K562 (cell line): ENCODE results near the gene KLHL35. TPM values are rescaled to one million over a fixed set of nuclear protein-coding genes. Genes with fewer than 3 reads are reported as not detected.
A peak's percentile ranks its signal among the peaks of the same experiment; 100 is the strongest.

Experiments
- ARID2 ChIP-seq: fragments of 450-650 bp; IDR thresholded peaks from 2 replicates; pipeline ENCODE4 v1.6.1; 2017; ENCODE audit warnings: antibody characterized with exemption, mild to moderate bottlenecking
- DEAF1 ChIP-seq: fragments of 450-650 bp; formaldehyde crosslinking; IDR thresholded peaks from 2 replicates; pipeline ENCODE4 v1.4.0; 2020; ENCODE audit warnings: mild to moderate bottlenecking, moderate library complexity
- DPF2 ChIP-seq: fragments of 450-650 bp; IDR thresholded peaks from 2 replicates; pipeline ENCODE4 v1.6.1; 2016
- HMBOX1 ChIP-seq: sonication (generic); IDR thresholded peaks from 2 replicates; pipeline ENCODE4 v1.6.1; 2016
- SPI1 ChIP-seq: IDR thresholded peaks from 2 replicates; pipeline ENCODE4 v1.6.1; 2011; ENCODE audit warnings: low read depth, low read length, control low read depth, borderline replicate concordance
- STAG1 ChIP-seq: sonication (generic); formaldehyde crosslinking; IDR thresholded peaks from 2 replicates; pipeline ENCODE4 v1.5.0; 2020; ENCODE audit warnings: missing genetic modification reagents, borderline replicate concordance
- XRCC3 ChIP-seq: fragments of 450-650 bp; IDR thresholded peaks from 2 replicates; pipeline ENCODE4 v1.6.1; 2017; ENCODE audit warnings: mild to moderate bottlenecking, moderate library complexity
- ZBTB17 ChIP-seq: fragments of 450-650 bp; formaldehyde crosslinking; IDR thresholded peaks from 2 replicates; pipeline ENCODE4 v1.4.0; 2020; ENCODE audit warnings: mild to moderate bottlenecking
- ZHX1 ChIP-seq: fragments of 150-350 bp; conservative IDR thresholded peaks from 2 replicates; pipeline ENCODE4 v1.6.1; 2014; ENCODE audit warnings: low read length
- ZNF3 ChIP-seq: fragments of 250-450 bp; sonication (Bioruptor Pico); IDR thresholded peaks from 2 replicates; pipeline ENCODE4 v1.5.0; 2021; ENCODE audit warnings: mild to moderate bottlenecking, moderate library complexity
- polyA plus RNA-seq, 8 experiments: library from polyadenylated mRNA; depleted of rRNA in 4 of 8; stranded (reverse) in 5 of 8; unstranded in 3 of 8; fragments of >200 nt; fragmentation: Nextera tagmentation in 2 of 8; fragmentation: Illumina TruSeq in 1 of 8; extraction: Ambion mirVana in 2 of 8; extraction: Trizol in 1 of 8; gene quantifications; 2 replicates each; pipeline versions ENCODE4 v1.2.1 to v1.2.3, GENCODE V29; 2011 to 2014; ENCODE audit warnings: inconsistent platforms in 1 of 8, missing spikeins in 1 of 8
- total RNA-seq, 7 experiments: library from RNA; depleted of rRNA in 6 of 7; stranded (reverse); fragments of >200 nt in 6 of 7; fragmentation: Illumina TruSeq in 2 of 7; extraction: Trizol in 2 of 7; gene quantifications; 2 replicates each; pipeline versions ENCODE4 v1.2.1 to v1.2.3, GENCODE V29; 2011 to 2021; ENCODE audit warnings: low replicate concordance in 1 of 7
- TF ChIP-seq, protein P1 (sequence below), 2 experiments: fragments of 450-650 bp in 1 of 2; sonication (generic) in 1 of 2; formaldehyde crosslinking; conservative IDR thresholded peaks; 2 replicates each; pipeline versions ENCODE4 v1.4.0 to v1.8.1; 2020 to 2022; ENCODE audit warnings: mild to moderate bottlenecking in 1 of 2, missing genetic modification reagents in 1 of 2

The KLHL35 gene
- total and polyA plus RNA-seq, 9 of the 15 experiments (the other 6 are each of a cell fraction or from before 2014, with no cell fraction given): not detected

DNA sequence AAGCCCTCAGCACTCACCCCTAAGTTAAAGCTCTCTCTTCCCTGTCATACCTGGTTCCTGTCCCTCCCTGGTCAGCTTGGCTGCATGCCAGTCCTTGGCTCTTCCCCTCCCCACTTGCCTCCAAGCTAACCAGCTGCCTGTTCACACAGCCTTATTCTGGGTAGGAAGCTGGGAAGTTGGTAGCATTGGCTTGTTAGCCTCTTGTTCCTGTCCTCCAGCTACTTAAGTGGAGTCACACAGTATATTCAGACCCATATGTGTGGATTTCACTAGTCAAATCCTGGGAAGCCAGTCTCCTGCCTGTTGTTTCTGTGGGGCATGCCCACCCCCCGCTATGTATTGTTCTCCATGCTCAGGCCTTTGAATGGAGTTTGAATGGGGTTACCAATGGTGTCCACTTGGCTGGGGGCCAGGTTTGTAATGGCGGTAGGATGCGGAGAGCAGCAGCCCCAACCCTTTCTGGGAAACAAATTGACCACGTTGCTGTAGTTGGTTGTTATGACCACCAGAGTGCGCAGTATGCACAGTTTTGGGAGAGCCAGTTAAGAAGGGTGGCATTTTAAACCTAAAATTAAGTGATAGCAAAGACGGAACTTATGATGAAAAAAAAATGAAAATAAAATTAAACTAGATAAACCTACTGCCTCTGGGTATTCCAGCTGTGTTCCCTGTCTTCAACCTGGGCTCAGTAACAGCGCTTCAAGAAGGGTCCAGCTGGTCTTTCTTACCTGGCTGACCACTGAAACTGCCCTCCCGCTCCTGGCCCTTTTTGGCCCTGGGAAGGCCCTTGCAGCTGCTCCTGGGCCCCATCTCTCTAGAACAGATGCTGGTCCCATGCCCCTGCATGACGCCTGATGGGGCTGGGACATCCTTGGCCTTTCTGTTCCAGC is 44.4 kb downstream of the KLHL35 start (continued):
- TF ChIP-seq ZHX1: no peak
- TF ChIP-seq ZBTB17 (CRISPR knock-in tag): 0 out of 2 replicates have a peak, but pooled peaks have one; percentile 33
- peak; percentile 64 for TF ChIP-seq ARID2
- peak; percentile 87 for TF ChIP-seq DEAF1 (CRISPR knock-in tag)
- TF ChIP-seq SPI1: no peak
- TF ChIP-seq, protein P1, sequence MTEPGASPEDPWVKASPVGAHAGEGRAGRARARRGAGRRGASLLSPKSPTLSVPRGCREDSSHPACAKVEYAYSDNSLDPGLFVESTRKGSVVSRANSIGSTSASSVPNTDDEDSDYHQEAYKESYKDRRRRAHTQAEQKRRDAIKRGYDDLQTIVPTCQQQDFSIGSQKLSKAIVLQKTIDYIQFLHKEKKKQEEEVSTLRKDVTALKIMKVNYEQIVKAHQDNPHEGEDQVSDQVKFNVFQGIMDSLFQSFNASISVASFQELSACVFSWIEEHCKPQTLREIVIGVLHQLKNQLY (CRISPR knock-in tag; conservative IDR thresholded peaks at IDR 0.05): 0 out of 4 replicates have a peak, but pooled peaks of 1 of the 2 experiments have one; percentile 73
- no peak for TF ChIP-seq ZNF3 (CRISPR knock-in tag)
- TF ChIP-seq STAG1 (CRISPR knock-in tag): peak; percentile 67; the same call in 1 of the 2 replicates
- peak; percentile 75 for TF ChIP-seq DPF2
- no peak for TF ChIP-seq XRCC3
- TF ChIP-seq HMBOX1: peak; percentile 61; the same call in 1 of the 2 replicates
